HG03342 (cell line): ENCODE data around the gene FLYWCH1.
"Not testable (repeated sequence)": the region's sequence is repeated elsewhere in the genome, so short reads cannot be mapped to it uniquely, and the experiment has no call there.

Source experiments
- ATAC-seq: cut with Tn5 transposase; IDR thresholded peaks from one replicate; pipeline ENCODE4 v1.9.1; 2021; ENCODE audit warnings: mild to moderate bottlenecking, moderate library complexity; ENCODE audit not compliant: unreplicated experiment

The FLYWCH1 gene

GRCh38 chr16:2924901-2925755 lies 13.4 kb downstream of the FLYWCH1 start:
- no peak for ATAC-seq

- no peak for ATAC-seq
These were observed 14.4 kb downstream of the FLYWCH1 start for GRCh38 chr16:2925951-2926649.

- no peak for ATAC-seq
These were observed 14.9 kb downstream of the FLYWCH1 start for GRCh38 chr16:2926650-2926999.

GRCh38 chr16:2927010-2927646 lies 15.4 kb downstream of the FLYWCH1 start:
- ATAC-seq: no peak

- not testable (repeated sequence) for ATAC-seq
These were observed 16.4 kb downstream of the FLYWCH1 start for GRCh38 chr16:2928151-2928550.

GRCh38 chr16:2928796-2929195 lies 17.1 kb downstream of the FLYWCH1 start:
- ATAC-seq: no peak

- no peak for ATAC-seq
These were observed 18.0 kb downstream of the FLYWCH1 start for GRCh38 chr16:2929693-2930092.

- no peak for ATAC-seq
These were observed 18.5 kb downstream of the FLYWCH1 start for GRCh38 chr16:2930236-2930635.

GRCh38 chr16:2931231-2931914 lies 19.6 kb downstream of the FLYWCH1 start:
- ATAC-seq: not testable (repeated sequence)

GRCh38 chr16:2933136-2933535 lies 21.4 kb downstream of the FLYWCH1 start:
- ATAC-seq: no peak

- no peak for ATAC-seq
These were observed 22.0 kb downstream of the FLYWCH1 start for GRCh38 chr16:2933701-2934100.

- ATAC-seq: no peak
These were observed 22.7 kb downstream of the FLYWCH1 start for GRCh38 chr16:2934450-2934849.

- no peak for ATAC-seq
These were observed 24.8 kb downstream of the FLYWCH1 start for GRCh38 chr16:2936436-2937011.

GRCh38 chr16:2937170-2937569 lies 25.4 kb downstream of the FLYWCH1 start:
- no peak for ATAC-seq

GRCh38 chr16:2938206-2938605 lies 26.5 kb downstream of the FLYWCH1 start:
- no peak for ATAC-seq

- no peak for ATAC-seq
These were observed 28.2 kb downstream of the FLYWCH1 start for GRCh38 chr16:2939968-2940367.

- no peak for ATAC-seq
These were observed 30.3 kb downstream of the FLYWCH1 start for GRCh38 chr16:2942045-2942444.

- not testable (repeated sequence) for ATAC-seq
These were observed 32.0 kb downstream of the FLYWCH1 start for GRCh38 chr16:2943716-2944115.

GRCh38 chr16:2946649-2947048 lies 34.9 kb downstream of the FLYWCH1 start:
- ATAC-seq: no peak

GRCh38 chr16:2948807-2949704 lies 37.3 kb downstream of the FLYWCH1 start:
- ATAC-seq: no peak
